KMS-11 (cell line): ENCODE data around the gene ARHGEF19.
"Not testable (repeated sequence)": the region's sequence is repeated elsewhere in the genome, so short reads cannot be mapped to it uniquely, and the experiment has no call there.

ENCODE experiments used
- H2AFZ ChIP-seq: fragments of 200-600 bp; sonication (generic); 2 replicates; pipeline ENCODE4 v1.6.1; 2016; ENCODE audit warnings: antibody characterized with exemption, mixed run types, low read depth
- H3K27ac ChIP-seq: fragments of 200-600 bp; sonication (generic); 2 replicates; pipeline ENCODE4 v1.6.1; 2016; ENCODE audit warnings: mild to moderate bottlenecking, mixed run types
- H3K27me3 ChIP-seq: fragments of 200-600 bp; sonication (generic); 2 replicates; pipeline ENCODE4 v1.6.1; 2017; ENCODE audit warnings: mild to moderate bottlenecking, low read depth, mixed run types, moderate library complexity; ENCODE audit not compliant: insufficient read depth
- H3K36me3 ChIP-seq: fragments of 200-600 bp; sonication (generic); 2 replicates; pipeline ENCODE4 v1.6.1; 2017; ENCODE audit warnings: mild to moderate bottlenecking, mixed run types; ENCODE audit not compliant: insufficient read depth
- H3K4me1 ChIP-seq: fragments of 200-600 bp; sonication (generic); 2 replicates; pipeline ENCODE4 v1.6.1; 2016; ENCODE audit warnings: mild to moderate bottlenecking, low read depth, mixed run types; ENCODE audit not compliant: poor library complexity, severe bottlenecking
- H3K4me2 ChIP-seq: fragments of 200-600 bp; sonication (generic); 2 replicates; pipeline ENCODE4 v1.7.0; 2016; ENCODE audit warnings: mild to moderate bottlenecking, mixed run types
- H3K4me3 ChIP-seq: fragments of 200-600 bp; sonication (generic); IDR thresholded peaks from 2 replicates; pipeline ENCODE4 v1.6.1; 2017; ENCODE audit warnings: low read depth, low read length, mixed read lengths; ENCODE audit not compliant: insufficient read depth
- H3K79me2 ChIP-seq: fragments of 200-600 bp; sonication (generic); 2 replicates; pipeline ENCODE4 v1.6.1; 2016; ENCODE audit warnings: low read depth, mixed run types; ENCODE audit not compliant: insufficient read depth
- H3K9ac ChIP-seq: fragments of 200-600 bp; sonication (generic); 2 replicates; pipeline ENCODE4 v1.6.1; 2016; ENCODE audit warnings: mild to moderate bottlenecking, mixed run types
- H4K20me1 ChIP-seq: fragments of 200-600 bp; sonication (generic); 2 replicates; pipeline ENCODE4 v1.6.1; 2016; ENCODE audit warnings: mild to moderate bottlenecking, mixed run types; ENCODE audit not compliant: insufficient read depth
- TF ChIP-seq, protein P1 (sequence below): fragments of 200-600 bp; sonication (generic); conservative IDR thresholded peaks from 2 replicates; pipeline ENCODE4 v1.6.1; 2017; ENCODE audit warnings: low read depth, mild to moderate bottlenecking, antibody characterized with exemption, low read length, moderate library complexity, mixed read lengths

The ARHGEF19 gene

GRCh38 chr1:16172218-16172830 lies 40.1 kb downstream of the ARHGEF19 start:
- H2AFZ ChIP-seq = no peak overlapping the region
- H3K4me2 ChIP-seq = no peak overlapping the region
- H3K79me2 ChIP-seq = no peaks in the 10 kb centered on the region
- TF ChIP-seq, protein P1, sequence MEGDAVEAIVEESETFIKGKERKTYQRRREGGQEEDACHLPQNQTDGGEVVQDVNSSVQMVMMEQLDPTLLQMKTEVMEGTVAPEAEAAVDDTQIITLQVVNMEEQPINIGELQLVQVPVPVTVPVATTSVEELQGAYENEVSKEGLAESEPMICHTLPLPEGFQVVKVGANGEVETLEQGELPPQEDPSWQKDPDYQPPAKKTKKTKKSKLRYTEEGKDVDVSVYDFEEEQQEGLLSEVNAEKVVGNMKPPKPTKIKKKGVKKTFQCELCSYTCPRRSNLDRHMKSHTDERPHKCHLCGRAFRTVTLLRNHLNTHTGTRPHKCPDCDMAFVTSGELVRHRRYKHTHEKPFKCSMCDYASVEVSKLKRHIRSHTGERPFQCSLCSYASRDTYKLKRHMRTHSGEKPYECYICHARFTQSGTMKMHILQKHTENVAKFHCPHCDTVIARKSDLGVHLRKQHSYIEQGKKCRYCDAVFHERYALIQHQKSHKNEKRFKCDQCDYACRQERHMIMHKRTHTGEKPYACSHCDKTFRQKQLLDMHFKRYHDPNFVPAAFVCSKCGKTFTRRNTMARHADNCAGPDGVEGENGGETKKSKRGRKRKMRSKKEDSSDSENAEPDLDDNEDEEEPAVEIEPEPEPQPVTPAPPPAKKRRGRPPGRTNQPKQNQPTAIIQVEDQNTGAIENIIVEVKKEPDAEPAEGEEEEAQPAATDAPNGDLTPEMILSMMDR = no peak
- H3K27ac ChIP-seq = no peak overlapping the region
- no peaks in the 10 kb centered on the region for H4K20me1 ChIP-seq
- H3K4me1 ChIP-seq = peaks cover 11% of the 10 kb centered on the region
- H3K4me3 ChIP-seq = no peak overlapping the region
- no peaks in the 10 kb centered on the region for H3K27me3 ChIP-seq
- no peaks in the 10 kb centered on the region for H3K36me3 ChIP-seq
- no peak overlapping the region for H3K9ac ChIP-seq

DNA sequence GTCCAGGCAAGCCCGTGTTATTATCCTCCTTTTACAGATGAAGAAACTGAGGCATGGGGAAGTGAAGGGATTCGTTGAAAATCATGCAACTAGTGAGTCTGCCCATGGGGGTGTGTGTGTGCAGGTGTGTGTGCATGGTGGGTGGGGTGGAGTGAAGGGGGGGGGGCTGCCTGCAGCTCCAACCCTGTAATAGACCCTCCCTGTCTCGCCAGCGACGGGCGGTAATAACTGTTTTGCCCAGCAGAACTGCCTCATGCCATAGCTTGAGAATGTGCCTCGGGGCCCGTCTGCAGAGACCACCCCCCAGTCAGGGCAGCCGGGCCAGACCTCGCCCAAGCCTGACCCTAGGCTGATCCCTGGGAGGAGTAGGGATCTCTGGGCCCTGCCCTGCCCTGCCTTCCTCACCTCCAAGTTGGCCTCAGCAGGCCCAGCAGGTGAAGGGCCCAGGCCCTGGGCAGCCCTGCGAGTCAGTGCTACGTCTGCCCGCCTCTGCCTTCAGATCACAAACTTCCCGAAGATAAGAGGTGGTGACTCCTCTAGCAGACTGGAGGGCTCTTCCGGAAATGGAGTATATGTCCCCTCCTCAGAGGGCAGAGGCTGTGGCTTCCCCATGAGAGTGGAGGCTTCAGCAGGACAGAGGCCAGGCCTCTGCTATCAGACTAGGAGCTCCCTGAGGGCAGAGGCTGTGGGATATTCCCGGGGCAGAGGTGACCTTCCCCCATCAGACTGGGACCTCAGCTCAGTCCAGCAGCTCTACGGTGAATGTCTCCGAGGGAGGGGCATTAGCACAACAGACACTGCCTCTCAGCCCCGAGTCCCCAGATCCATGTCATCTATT lies 40.9 kb downstream of the ARHGEF19 start:
- Histone ChIP-seq H3K27me3 (no peaks in the 10 kb centered on the region), H3K4me2 (no peak overlapping the region), H3K79me2 (no peaks in the 10 kb centered on the region), H3K4me3 (no peak overlapping the region), H3K9ac (no peak overlapping the region), H3K36me3 (no peaks in the 10 kb centered on the region), H3K27ac (no peak overlapping the region), H3K4me1 (peaks cover 11% of the 10 kb centered on the region), H2AFZ (no peak overlapping the region), H4K20me1 (no peaks in the 10 kb centered on the region)
- TF ChIP-seq, protein P1 = no peak

DNA sequence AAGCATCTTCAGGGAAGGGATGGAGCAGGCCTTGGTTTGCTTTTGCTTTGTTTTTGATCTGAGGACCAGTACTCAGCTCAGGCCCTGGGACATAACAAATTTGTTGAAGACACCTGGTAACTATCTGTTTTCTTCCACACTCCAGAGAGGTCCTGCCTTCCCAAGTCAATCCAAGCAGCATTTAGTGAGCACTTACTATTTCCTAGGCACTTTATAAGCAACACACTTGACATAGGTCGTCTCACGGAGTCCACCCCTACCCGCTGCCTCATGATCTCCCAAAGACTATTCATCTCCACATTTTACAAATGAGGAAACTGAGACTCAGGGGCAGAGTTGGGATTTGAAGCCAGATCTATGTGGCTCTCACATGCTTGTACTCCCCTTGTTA lies 42.2 kb downstream of the ARHGEF19 start:
- Histone ChIP-seq H3K27ac (no peak overlapping the region), H3K27me3 (no peaks in the 10 kb centered on the region), H3K79me2 (no peaks in the 10 kb centered on the region), H3K36me3 (no peaks in the 10 kb centered on the region), H4K20me1 (no peaks in the 10 kb centered on the region), H3K4me1 (peaks cover 11% of the 10 kb centered on the region), H3K4me3 (no peak overlapping the region), H3K9ac (no peak overlapping the region), H3K4me2 (no peak overlapping the region), H2AFZ (no peak overlapping the region)
- TF ChIP-seq, protein P1 = no peak

- Histone ChIP-seq H2AFZ (no peak overlapping the region), H3K27me3 (no peaks in the 10 kb centered on the region), H3K9ac (no peak overlapping the region), H3K79me2 (no peaks in the 10 kb centered on the region), H4K20me1 (no peaks in the 10 kb centered on the region), H3K27ac (no peak overlapping the region), H3K4me1 (peaks cover 10% of the 10 kb centered on the region), H3K4me3 (no peak overlapping the region), H3K36me3 (no peaks in the 10 kb centered on the region), H3K4me2 (no peak overlapping the region)
- TF ChIP-seq, protein P1 = no peak
Measured at GRCh38 chr1:16168622-16169360, 43.7 kb downstream of the ARHGEF19 start.

GRCh38 chr1:16168144-16168495 lies 44.3 kb downstream of the ARHGEF19 start:
- not testable (repeated sequence) for H3K79me2 ChIP-seq, H3K27me3 ChIP-seq, H4K20me1 ChIP-seq, H3K27ac ChIP-seq, H3K9ac ChIP-seq, H3K4me1 ChIP-seq, H3K36me3 ChIP-seq, H3K4me3 ChIP-seq
- peak overlapping the region; percentile 29; the same call in 1 of the 2 replicates for H3K4me2 ChIP-seq
- H2AFZ ChIP-seq = peak overlapping the region; percentile 78
